Left forelimb (tissue), 1 donor: Measurements from ENCODE around the gene FKBP10.
"Not testable (repeated sequence)": the region's sequence is repeated elsewhere in the genome, so short reads cannot be mapped to it uniquely, and the experiment has no call there.

Experiments
- DNase-seq: peaks from one replicate; pipeline ENCODE4 v3.0.0-alpha.2; 2018; ENCODE audit warnings: low spot score

FKBP10 gene

GRCh38 chr17:41839448-41839847 lies 26.6 kb downstream of the FKBP10 start:
- not testable (repeated sequence) for DNase-seq

GRCh38 chr17:41840781-41841180 lies 28.0 kb downstream of the FKBP10 start:
- not testable (repeated sequence) for DNase-seq

- no peak for DNase-seq
These were observed 32.2 kb downstream of the FKBP10 start for GRCh38 chr17:41844971-41845370.

- no peak for DNase-seq
These were observed 36.0 kb downstream of the FKBP10 start for GRCh38 chr17:41848788-41849187.

- no peak for DNase-seq
These were observed 36.6 kb downstream of the FKBP10 start for GRCh38 chr17:41849251-41849990.

- not testable (repeated sequence) for DNase-seq
These were observed 38.6 kb downstream of the FKBP10 start for GRCh38 chr17:41851382-41851781.

DNA sequence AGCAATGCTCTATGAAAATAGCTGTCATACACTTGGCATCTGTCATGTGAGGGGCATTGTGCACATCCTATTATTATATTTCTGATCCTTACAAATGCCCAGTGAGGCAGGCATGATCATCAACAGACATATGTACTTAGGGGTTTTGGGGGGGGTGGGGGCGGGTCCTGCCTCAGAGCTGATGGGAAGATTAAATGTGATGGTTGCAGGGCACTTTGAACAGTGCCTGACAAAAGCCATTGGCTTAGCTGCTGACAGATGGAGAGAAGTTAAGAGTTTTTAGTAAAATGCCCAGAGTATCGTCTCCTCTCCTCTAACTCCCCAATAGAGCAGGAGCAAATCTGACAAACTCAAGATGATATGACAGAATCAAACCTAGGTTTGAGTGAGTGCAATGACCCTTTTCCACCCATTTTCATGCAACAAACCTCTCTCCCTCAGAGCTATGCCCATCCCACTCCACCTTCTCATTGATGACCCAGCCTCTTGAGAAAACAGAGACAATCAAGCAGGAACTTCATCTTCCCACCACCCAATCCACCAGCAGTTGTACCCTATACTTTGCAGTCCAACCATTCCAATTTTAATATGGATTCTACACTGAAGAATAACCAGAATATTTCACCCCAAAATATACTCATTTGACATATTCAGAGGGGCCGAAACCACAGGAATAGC lies 47.6 kb downstream of the FKBP10 start:
- no peak for DNase-seq

DNA sequence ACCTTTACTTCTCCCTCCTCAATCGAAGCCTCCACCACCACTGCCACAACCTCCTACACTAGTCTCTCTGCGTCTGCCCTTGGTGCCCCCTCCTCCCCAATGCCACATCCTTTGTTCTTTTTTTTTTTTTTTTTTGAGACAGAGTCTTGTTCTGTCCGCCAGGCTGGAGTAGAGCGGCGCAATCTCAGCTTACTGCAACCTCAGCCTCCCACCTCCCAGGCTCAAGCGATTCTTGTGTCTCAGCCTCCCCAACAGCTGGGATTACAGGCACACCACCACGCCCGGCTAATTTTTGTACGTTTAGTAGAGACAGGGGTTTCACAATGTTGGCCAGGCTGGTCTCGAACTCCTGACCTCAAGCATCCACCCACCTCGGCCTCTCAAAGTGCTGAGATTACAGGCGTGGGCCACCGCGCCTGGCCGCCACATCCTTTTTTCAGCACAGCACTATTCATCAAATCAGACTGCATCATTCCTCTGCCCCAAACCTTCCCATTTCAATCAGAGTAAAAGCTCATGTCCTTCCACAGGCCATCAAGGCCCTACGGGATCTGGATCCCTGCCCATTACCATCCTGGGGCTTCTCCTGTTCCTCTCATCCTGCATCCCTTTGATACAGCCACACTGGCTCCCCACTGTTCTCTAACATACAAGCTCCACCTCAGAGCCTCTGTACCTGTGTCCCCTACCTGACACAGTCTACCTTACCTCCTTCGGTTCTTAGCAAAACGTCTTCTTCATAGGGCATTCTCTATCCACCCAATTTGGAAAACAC lies 50.5 kb downstream of the FKBP10 start:
- no peak for DNase-seq

DNA sequence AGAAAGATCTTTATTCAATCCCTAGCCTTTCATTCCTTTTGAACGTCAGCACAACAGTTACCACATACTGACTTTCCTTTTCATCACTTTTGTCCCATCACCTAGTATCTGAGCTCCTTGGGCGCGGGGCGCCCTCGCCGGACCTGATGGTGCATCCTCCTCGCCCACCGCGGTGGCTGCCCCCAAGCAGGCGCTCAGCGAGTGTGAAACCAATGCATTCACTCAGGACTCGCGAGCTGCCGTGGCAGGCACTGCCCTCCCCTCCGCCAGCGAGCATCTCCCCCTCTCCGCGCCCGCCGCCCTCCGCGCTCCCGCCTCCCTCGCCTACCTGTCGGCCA lies 51.7 kb downstream of the FKBP10 start:
- DNase-seq, result no peak

DNA sequence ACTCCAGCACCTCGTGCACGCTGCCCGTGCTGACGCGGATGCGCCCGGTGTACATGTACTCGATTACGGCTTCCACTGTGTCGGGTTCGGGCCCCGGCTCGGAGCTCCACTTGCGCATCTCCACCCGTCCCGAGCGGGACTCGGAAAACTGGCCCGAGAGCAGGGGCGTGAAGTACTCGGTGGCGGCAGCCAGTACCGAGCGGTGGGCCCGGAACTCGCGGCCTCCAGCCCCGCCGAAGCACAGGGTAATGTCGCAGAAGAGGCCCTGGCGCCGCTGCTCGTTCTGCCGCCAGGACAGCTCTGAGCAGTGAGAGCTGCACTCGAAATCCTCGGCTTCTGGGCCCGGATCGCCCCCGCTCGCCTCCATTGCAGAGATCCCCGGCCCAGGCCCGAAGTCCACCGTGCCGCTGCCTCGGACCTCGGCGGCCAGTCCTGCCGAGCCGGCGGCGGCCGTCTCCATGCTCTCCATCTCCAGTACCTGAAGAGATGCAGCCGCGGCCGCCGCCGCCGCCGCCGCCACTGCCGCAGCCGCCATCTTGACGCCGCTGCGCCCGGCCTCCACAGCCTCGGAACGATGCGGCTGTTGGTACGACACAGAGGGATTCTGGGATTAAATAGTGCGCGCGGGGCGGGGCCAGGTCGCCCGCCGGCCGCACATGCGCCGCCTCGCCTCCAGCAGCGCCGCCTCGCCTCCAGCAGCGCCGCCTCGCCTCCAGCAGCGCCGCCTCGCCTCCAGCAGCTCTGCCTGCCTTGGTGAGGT lies 52.2 kb downstream of the FKBP10 start, which contains the start of gene KLHL11:
Gene KLHL11 (minus strand): TSS at position 588 of the 760 bp plus-strand sequence. CDS start 53 bp downstream, at position 535.
- peak; percentile 91 for DNase-seq

- no peak for DNase-seq
These were observed 52.7 kb downstream of the FKBP10 start for GRCh38 chr17:41865596-41865893.

- DNase-seq, result no peak
These were observed 55.8 kb downstream of the FKBP10 start for GRCh38 chr17:41868568-41868967.

- no peak for DNase-seq
These were observed 56.6 kb downstream of the FKBP10 start for GRCh38 chr17:41869426-41869825.

DNA sequence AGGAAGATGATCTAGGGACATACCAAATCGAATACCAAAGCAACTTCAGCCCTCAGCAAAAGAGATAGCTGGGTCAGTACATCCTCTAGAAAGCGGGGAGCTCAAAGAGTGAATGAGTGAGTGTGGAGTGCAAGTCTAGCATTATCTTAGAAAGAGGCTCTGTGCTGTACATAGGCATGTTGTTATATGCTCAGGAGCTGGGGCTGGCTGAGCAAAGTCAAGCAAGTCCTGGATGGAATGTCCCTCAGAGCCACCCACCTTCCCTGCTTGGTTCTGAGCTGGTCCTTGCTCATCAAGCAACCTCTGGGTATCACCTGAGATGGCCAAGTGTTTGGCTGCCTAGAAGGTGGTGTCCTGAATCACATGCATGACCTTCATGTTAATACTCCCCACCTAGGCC lies 57.3 kb downstream of the FKBP10 start:
- DNase-seq, result no peak

GRCh38 chr17:41870627-41871026 lies 57.8 kb downstream of the FKBP10 start:
- DNase-seq, result no peak

- no peak for DNase-seq
These were observed 59.0 kb downstream of the FKBP10 start for GRCh38 chr17:41871789-41872188.
